ENCODE measurements around the gene CEP112. TPM values are rescaled to one million over a fixed set of nuclear protein-coding genes. Genes with fewer than 3 reads are reported as not detected.

Gene CEP112
- total RNA-seq, 1 experiment from 2014 or later = 6.1 TPM

- TF ChIP-seq, protein P1, sequence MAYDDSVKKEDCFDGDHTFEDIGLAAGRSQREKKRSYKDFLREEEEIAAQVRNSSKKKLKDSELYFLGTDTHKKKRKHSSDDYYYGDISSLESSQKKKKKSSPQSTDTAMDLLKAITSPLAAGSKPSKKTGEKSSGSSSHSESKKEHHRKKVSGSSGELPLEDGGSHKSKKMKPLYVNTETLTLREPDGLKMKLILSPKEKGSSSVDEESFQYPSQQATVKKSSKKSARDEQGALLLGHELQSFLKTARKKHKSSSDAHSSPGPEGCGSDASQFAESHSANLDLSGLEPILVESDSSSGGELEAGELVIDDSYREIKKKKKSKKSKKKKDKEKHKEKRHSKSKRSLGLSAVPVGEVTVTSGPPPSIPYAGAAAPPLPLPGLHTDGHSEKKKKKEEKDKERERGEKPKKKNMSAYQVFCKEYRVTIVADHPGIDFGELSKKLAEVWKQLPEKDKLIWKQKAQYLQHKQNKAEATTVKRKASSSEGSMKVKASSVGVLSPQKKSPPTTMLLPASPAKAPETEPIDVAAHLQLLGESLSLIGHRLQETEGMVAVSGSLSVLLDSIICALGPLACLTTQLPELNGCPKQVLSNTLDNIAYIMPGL (CRISPR knock-in tag; IDR thresholded peaks at IDR 0.05) = no peak
- no peak for TF ChIP-seq MYBL2 (CRISPR knock-in tag; IDR thresholded peaks at IDR 0.05)
- TF ChIP-seq, protein P2, sequence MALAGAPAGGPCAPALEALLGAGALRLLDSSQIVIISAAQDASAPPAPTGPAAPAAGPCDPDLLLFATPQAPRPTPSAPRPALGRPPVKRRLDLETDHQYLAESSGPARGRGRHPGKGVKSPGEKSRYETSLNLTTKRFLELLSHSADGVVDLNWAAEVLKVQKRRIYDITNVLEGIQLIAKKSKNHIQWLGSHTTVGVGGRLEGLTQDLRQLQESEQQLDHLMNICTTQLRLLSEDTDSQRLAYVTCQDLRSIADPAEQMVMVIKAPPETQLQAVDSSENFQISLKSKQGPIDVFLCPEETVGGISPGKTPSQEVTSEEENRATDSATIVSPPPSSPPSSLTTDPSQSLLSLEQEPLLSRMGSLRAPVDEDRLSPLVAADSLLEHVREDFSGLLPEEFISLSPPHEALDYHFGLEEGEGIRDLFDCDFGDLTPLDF (CRISPR knock-in tag; IDR thresholded peaks at IDR 0.05) = no peak
- TF ChIP-seq ZNF263 (CRISPR knock-in tag; IDR thresholded peaks at IDR 0.05; ENCODE audit: low read depth) = no peak
- no peak for TF ChIP-seq SMAD4 (CRISPR knock-in tag; IDR thresholded peaks at IDR 0.05)
- TF ChIP-seq, protein P3, sequence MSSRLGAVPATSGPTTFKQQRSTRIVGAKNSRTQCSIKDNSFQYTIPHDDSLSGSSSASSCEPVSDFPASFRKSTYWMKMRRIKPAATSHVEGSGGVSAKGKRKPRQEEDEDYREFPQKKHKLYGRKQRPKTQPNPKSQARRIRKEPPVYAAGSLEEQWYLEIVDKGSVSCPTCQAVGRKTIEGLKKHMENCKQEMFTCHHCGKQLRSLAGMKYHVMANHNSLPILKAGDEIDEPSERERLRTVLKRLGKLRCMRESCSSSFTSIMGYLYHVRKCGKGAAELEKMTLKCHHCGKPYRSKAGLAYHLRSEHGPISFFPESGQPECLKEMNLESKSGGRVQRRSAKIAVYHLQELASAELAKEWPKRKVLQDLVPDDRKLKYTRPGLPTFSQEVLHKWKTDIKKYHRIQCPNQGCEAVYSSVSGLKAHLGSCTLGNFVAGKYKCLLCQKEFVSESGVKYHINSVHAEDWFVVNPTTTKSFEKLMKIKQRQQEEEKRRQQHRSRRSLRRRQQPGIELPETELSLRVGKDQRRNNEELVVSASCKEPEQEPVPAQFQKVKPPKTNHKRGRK (CRISPR knock-in tag; IDR thresholded peaks at IDR 0.05; ENCODE audit: borderline replicate concordance) = no peak
- TF ChIP-seq NFYB (CRISPR knock-in tag; conservative IDR thresholded peaks at IDR 0.05; ENCODE audit: low read depth) = no peak
- TF ChIP-seq OVOL2 (CRISPR knock-in tag; IDR thresholded peaks at IDR 0.05; ENCODE audit: borderline replicate concordance) = no peak
- TF ChIP-seq ELF4 (CRISPR knock-in tag; IDR thresholded peaks at IDR 0.05; ENCODE audit: low read depth) = no peak
Measured at GRCh38 chr17:65741710-65742109, 450.2 kb downstream of the CEP112 start (continued).

DNA sequence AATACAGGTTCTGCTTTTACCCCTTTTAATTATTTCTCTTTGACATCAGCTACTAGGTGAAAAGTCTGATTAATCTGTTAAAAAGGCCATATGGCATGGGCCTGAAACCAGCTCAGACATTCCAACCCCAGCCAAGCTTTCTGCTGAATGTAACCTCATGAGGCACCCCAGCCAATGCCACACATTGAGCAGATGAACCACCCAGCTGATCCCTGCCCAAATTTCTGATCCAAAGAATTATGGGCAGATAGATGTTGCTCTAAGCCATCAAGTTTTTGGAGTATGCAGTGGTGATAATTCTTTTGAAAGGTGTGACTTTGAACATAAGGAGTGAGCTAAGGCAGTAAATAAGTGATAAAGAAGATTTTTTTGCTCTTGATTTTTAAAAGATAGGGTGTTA, 452.9 kb downstream of the CEP112 start:
- TF ChIP-seq GRHL2 (CRISPR knock-in tag; IDR thresholded peaks at IDR 0.05; ENCODE audit: insufficient replicate concordance, severe bottlenecking) (no peak), RORB (CRISPR knock-in tag; IDR thresholded peaks at IDR 0.05) (no peak), NR1H2 (CRISPR knock-in tag; IDR thresholded peaks at IDR 0.05) (no peak), JAZF1 (CRISPR knock-in tag; IDR thresholded peaks at IDR 0.05) (no peak), ZNF425 (CRISPR knock-in tag; conservative IDR thresholded peaks at IDR 0.05) (no peak), NFATC4 (CRISPR knock-in tag; IDR thresholded peaks at IDR 0.05) (no peak), STAT6 (CRISPR knock-in tag; conservative IDR thresholded peaks at IDR 0.05; ENCODE audit: low read depth) (no peak)
- TF ChIP-seq, protein P4, sequence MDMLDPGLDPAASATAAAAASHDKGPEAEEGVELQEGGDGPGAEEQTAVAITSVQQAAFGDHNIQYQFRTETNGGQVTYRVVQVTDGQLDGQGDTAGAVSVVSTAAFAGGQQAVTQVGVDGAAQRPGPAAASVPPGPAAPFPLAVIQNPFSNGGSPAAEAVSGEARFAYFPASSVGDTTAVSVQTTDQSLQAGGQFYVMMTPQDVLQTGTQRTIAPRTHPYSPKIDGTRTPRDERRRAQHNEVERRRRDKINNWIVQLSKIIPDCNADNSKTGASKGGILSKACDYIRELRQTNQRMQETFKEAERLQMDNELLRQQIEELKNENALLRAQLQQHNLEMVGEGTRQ (CRISPR knock-in tag; IDR thresholded peaks at IDR 0.05) = no peak
- DNase-seq (ENCODE audit: low spot score) (no peak), ATAC-seq (no peak)
- no peak overlapping the region for H3K4me3 Mint-ChIP-seq
- no peaks in the 10 kb centered on the region for H3K27me3 Mint-ChIP-seq (ENCODE audit: low read depth)
- no peak overlapping the region for H3K27ac Mint-ChIP-seq
- peaks cover 10% of the 10 kb centered on the region for H3K36me3 Mint-ChIP-seq
- POLR2A ChIA-PET = no interaction called here
- peaks cover 7% of the 10 kb centered on the region for H3K9me3 Mint-ChIP-seq
- H3K4me1 Mint-ChIP-seq = peaks cover 22% of the 10 kb centered on the region
- CTCF ChIA-PET = no interaction called here

All from WTC11 (cell line).